ENCODE results near the gene DEGS1. TPM values are rescaled to one million over a fixed set of nuclear protein-coding genes. Genes with fewer than 3 reads are reported as not detected.

Gene DEGS1
- total RNA-seq, 4 donors from 2014 or later, result 19.1 to 32.9 (median 22.6) TPM

GRCh38 chr1:224192082-224192788, 9.2 kb downstream of the DEGS1 start:
- peaks cover 0 to 4% (median 0%) of the 10 kb centered on the region in 4 donors for H3K36me3 ChIP-seq
- H3K27me3 ChIP-seq, result no peaks in the 10 kb centered on the region
- in situ Hi-C loops (cut with MboI; ENCODE audit: low pct_ligation_motif_present in 1 of 4, low pct_unique_long_range_greater_than_20kb in 1 of 4, low sequenced_read_pairs in 3 of 4), result no loop called here
- TF ChIP-seq EP300 (IDR thresholded peaks at IDR 0.05; ENCODE audit: low read depth), result no peak
- TF ChIP-seq, protein P1, sequence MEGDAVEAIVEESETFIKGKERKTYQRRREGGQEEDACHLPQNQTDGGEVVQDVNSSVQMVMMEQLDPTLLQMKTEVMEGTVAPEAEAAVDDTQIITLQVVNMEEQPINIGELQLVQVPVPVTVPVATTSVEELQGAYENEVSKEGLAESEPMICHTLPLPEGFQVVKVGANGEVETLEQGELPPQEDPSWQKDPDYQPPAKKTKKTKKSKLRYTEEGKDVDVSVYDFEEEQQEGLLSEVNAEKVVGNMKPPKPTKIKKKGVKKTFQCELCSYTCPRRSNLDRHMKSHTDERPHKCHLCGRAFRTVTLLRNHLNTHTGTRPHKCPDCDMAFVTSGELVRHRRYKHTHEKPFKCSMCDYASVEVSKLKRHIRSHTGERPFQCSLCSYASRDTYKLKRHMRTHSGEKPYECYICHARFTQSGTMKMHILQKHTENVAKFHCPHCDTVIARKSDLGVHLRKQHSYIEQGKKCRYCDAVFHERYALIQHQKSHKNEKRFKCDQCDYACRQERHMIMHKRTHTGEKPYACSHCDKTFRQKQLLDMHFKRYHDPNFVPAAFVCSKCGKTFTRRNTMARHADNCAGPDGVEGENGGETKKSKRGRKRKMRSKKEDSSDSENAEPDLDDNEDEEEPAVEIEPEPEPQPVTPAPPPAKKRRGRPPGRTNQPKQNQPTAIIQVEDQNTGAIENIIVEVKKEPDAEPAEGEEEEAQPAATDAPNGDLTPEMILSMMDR (IDR thresholded peaks at IDR 0.05), result no peak
- no peak for TF ChIP-seq POLR2AphosphoS5 (IDR thresholded peaks at IDR 0.05)
- TF ChIP-seq POLR2A (IDR thresholded peaks at IDR 0.05), result no peak
- 46 to 64% methylated on average over 2 to 5 of the region's 5 CpGs for WGBS, 2 donors (ENCODE audit: low coverage in 1 of 2)
- peaks cover 0 to under 1% (median 0%) of the 10 kb centered on the region in 4 donors for H3K4me1 ChIP-seq
- no peak overlapping the region for H3K4me3 ChIP-seq
- intact Hi-C loops (cut with DNase I; ENCODE audit: low total_unique reads), result no loop called here
- no peaks in the 10 kb centered on the region for H3K9me3 ChIP-seq
- H3K27ac ChIP-seq, result no peak overlapping the region
- no peak for DNase-seq

- Histone ChIP-seq H3K27me3 (no peaks in the 10 kb centered on the region), H3K36me3 (peaks cover 0 to 4% (median 0%) of the 10 kb centered on the region in 4 donors), H3K4me1 (no peaks in the 10 kb centered on the region), H3K9me3 (no peaks in the 10 kb centered on the region), H3K4me3 (no peak overlapping the region), H3K27ac (no peak overlapping the region)
- intact Hi-C loops (cut with DNase I; ENCODE audit: low total_unique reads), result no loop called here
- DNase-seq, result no peak
- no peak for TF ChIP-seq EP300 (IDR thresholded peaks at IDR 0.05; ENCODE audit: low read depth)
- TF ChIP-seq, protein P1 (IDR thresholded peaks at IDR 0.05), result no peak
- no peak for TF ChIP-seq POLR2AphosphoS5 (IDR thresholded peaks at IDR 0.05)
- TF ChIP-seq POLR2A (IDR thresholded peaks at IDR 0.05), result no peak
- whole genome bisulfite sequencing, 2 donors (ENCODE audit: low coverage in 1 of 2), result 90 to 93% methylated on average over 3 to 8 of the region's 8 CpGs
- in situ Hi-C loops (cut with MboI; ENCODE audit: low pct_ligation_motif_present in 1 of 4, low pct_unique_long_range_greater_than_20kb in 1 of 4, low sequenced_read_pairs in 3 of 4), result no loop called here
These were observed 10.4 kb downstream of the DEGS1 start for GRCh38 chr1:224193319-224193966.

- Histone ChIP-seq H3K4me1 (no peaks in the 10 kb centered on the region), H3K4me3 (no peak overlapping the region), H3K9me3 (no peaks in the 10 kb centered on the region), H3K27ac (no peak overlapping the region), H3K27me3 (no peaks in the 10 kb centered on the region), H3K36me3 (peaks cover 0 to 4% (median 0%) of the 10 kb centered on the region in 4 donors)
- TF ChIP-seq POLR2A (IDR thresholded peaks at IDR 0.05) (no peak), EP300 (IDR thresholded peaks at IDR 0.05; ENCODE audit: low read depth) (no peak), POLR2AphosphoS5 (IDR thresholded peaks at IDR 0.05) (no peak)
- TF ChIP-seq, protein P1 (IDR thresholded peaks at IDR 0.05), result no peak
- in situ Hi-C loops (cut with MboI; ENCODE audit: low pct_ligation_motif_present in 1 of 4, low pct_unique_long_range_greater_than_20kb in 1 of 4, low sequenced_read_pairs in 3 of 4), result no loop called here
- 75% methylated on average over 5 of the region's 5 CpGs for WGBS, 2 donors (ENCODE audit: low coverage in 1 of 2)
- intact Hi-C loops (cut with DNase I; ENCODE audit: low total_unique reads), result no loop called here
- DNase-seq, result no peak
These were observed 14.0 kb downstream of the DEGS1 start for GRCh38 chr1:224196813-224197600.

DNA sequence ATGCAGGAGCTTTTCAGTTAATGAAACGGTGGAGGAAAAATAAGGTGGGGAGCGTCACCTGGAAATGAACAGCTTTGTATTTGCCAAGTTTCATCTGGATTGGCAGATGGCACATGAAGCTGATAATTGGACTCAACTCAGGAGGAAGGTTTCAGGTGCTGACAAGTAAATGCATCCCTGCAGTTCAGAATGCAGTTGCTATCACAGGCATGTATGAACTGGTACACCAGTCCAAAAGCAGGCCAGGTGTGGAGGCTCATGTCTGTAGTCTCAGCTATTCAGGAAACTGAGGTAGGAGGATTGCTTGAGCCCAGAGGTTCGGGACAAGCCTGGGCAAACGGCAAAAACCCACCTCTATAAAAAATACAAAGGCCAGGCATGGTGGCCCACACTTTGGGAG, 15.5 kb downstream of the DEGS1 start:
- 82 to 93% methylated on average over 2 to 4 of the region's 4 CpGs for WGBS, 2 donors (ENCODE audit: low coverage in 1 of 2)
- DNase-seq, result no peak
- Histone ChIP-seq H3K4me1 (peaks cover 0 to 8% (median 0%) of the 10 kb centered on the region in 4 donors), H3K27ac (no peak overlapping the region), H3K36me3 (no peaks in the 10 kb centered on the region), H3K9me3 (no peaks in the 10 kb centered on the region), H3K27me3 (no peaks in the 10 kb centered on the region), H3K4me3 (no peak overlapping the region)
- in situ Hi-C loops (cut with MboI; ENCODE audit: low pct_ligation_motif_present in 1 of 4, low pct_unique_long_range_greater_than_20kb in 1 of 4, low sequenced_read_pairs in 3 of 4), result no loop called here
- TF ChIP-seq POLR2A (IDR thresholded peaks at IDR 0.05) (no peak), EP300 (IDR thresholded peaks at IDR 0.05; ENCODE audit: low read depth) (no peak), POLR2AphosphoS5 (IDR thresholded peaks at IDR 0.05) (no peak)
- TF ChIP-seq, protein P1 (IDR thresholded peaks at IDR 0.05), result no peak
- intact Hi-C loops (cut with DNase I; ENCODE audit: low total_unique reads), result no loop called here
